IPS DF 4.7 (cell line): ENCODE measurements around the gene SMIM9.

Source experiments
- DNase-seq: peaks from one replicate; pipeline ENCODE4 v3.0.0-alpha.2; 2013; ENCODE audit warnings: low spot score; ENCODE audit errors: extremely low read depth

SMIM9 gene

DNA sequence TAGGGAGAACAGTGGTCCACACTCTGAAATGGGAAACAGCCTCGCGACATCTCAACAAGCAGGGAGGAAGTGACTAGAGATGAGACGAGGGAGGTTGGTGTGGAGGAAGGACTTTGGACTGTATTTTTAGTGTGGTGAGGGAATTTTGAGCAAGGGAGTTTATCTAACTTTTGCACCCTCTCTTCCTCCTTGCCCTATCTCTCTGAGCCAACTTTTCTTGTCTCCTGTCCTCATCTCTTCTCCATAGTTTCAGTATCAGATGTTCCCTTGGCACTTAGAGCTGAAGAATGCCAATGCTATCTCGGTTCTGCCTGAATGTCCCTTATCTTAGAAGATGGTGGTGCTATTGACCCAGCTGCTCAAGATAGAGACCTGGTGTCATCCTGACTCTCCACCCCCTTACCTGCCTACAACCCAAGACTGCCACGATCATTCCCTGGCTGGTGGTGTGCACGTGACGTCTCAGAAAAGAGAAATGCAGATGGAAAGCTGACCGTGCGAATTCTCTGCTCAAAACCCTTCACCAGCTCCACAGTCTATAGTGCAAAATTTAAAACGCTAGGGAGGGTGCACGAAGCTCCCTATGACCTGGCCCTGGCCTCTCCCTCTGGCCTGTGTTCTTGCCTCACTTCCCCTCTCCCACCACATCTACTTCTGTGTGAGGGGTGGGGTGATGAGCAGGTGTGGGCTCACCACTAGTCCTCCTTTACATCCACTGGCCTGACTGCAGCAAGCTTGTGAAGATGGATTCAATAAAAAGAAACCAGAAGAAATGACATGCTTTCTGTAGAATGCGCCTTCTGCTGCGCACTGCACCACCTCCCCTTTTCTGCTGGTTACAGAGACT is 50.1 kb downstream of the SMIM9 start:
- DNase-seq: no peak

DNA sequence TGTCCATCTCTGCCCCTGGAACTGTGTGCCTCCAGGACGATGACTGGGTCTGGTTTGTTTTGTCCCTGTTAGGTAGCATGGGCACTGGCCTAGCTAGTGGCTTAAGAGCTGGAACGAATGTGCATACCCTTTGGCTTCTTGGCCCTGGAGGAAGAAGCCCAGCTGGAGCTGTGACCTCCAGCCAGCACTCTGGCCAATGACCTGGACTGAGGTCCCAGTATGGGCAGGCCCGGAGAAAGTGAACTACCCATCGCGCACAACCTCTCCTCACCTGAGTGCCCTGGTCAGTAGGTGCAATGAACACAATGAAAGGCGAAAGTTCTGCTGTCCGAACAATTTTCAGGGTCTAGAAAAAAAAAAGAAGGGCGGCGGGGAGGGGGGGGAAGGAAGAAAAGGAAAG is 53.5 kb downstream of the SMIM9 start:
- no peak for DNase-seq

DNA sequence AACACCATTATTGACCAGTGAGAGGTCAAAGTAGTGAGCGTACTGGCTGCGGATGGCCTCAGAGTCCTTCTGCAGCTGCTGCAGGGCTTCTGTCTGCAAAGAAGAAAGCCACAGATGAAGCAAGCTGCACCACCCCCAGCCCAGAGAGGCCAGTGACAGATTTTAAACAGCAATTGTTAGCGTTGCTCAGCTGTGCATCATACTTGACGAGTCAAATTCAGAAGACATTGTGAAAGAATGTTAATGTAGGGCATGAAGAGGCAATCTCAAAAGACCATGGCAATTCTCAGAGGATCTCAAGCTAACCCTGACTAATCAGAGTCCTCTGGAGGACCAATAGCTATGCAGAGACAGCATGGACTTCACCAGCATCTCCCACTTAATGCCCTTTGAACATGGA is 55.2 kb downstream of the SMIM9 start:
- DNase-seq: no peak

DNA sequence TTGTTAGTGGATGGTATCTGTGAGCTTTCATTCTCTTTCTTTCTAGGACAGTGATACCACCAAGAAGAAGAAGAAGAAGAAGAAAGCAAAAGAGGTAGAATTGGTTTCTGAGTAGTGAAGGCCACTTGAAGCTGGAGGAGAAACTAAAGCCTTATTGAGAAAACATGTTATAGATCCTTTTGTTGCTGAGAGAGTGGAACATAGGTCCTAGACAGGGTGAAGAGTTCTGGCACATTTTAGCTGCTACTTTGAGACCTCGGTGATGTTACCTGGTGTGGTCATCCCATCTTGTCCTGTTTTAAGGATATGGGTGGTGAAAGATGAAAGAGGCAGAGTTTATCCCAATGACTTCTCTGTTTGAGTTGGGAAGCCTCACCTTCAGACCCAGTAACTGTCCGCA is 57.7 kb downstream of the SMIM9 start:
- no peak for DNase-seq

DNA sequence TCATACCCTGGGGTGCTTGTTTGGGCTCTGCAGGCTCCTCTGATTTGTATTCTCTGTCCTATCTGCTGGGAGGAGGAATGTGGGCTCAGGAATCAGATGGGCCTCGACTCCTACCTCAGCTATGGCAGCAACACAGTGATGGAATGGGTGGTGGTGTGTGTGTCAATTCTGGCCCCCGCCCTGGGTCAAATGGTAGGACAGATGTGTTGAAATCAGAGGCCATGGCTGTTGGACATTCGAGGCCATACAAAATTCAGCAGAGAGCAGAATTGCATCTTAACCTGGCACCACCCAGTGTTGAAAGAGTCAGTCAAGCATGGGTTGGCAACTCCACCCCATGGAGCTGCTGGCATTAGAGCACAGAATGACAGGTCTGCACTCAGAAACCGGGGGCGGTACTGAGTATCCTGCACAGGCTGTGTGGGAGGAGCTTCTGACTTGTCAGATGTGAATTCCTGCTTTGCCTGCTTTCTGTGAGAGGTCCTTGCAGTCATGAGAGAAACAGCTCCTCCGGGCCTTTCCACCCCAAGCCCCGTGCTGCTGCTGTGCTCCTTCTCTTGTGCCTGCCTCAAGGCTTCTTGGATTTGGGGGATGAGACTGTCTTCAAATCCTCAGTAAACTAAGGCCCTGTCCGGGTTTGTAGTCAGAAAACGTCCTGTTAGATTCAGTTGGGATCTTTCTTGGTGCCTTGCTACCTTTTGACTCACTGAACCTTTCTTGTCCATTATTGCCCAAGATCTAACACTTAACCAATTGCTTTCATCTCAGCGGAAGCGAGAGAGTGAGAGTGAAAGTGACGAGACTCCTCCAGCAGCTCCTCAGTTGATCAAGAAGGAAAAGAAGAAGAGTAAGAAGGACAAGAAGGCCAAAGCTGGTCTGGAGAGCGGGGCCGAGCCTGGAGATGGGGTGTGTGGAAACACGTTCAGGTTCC is 58.8 kb downstream of the SMIM9 start:
- no peak for DNase-seq

DNA sequence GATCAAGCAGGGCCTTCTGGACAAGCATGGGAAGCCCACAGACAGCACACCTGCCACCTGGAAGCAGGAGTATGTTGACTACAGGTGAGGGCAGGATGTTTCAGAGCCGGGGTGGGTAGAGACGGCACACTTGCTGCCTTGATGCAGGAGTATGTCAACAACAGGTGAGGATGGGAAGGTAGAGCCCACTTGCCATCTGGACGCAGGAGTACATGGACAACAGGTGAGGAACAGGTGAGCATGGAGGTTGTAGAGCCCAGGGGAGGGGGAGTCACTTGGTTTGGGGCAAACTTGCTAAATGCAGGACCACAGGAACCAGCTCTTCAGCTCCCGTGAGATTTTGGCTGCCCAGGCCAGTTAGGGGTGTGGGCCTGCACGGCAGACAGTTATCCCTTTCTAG is 59.8 kb downstream of the SMIM9 start:
- DNase-seq: no peak
